Dedifferentiated amniotic fluid mesenchymal stem cell (primary cell): Measurements from ENCODE around the gene ZNF827.

Experiments used
- DNase-seq: peaks from one replicate; pipeline ENCODE4 v3.0.0-alpha.2; 2016; ENCODE audit errors: extremely low spot score

The ZNF827 gene

GRCh38 chr4:145933134-145933533 is 5.5 kb downstream of the ZNF827 start:
- no peak for DNase-seq

- DNase-seq: no peak
Measured at GRCh38 chr4:145931403-145931802, 7.2 kb downstream of the ZNF827 start.

- no peak for DNase-seq
Measured at GRCh38 chr4:145930592-145930991, 8.0 kb downstream of the ZNF827 start.

- DNase-seq: no peak
Measured at GRCh38 chr4:145929415-145930178, 9.0 kb downstream of the ZNF827 start.

GRCh38 chr4:145928748-145929147 is 9.9 kb downstream of the ZNF827 start:
- DNase-seq: no peak

- no peak for DNase-seq
Measured at GRCh38 chr4:145927030-145927429, 11.6 kb downstream of the ZNF827 start.

- DNase-seq: no peak
Measured at GRCh38 chr4:145921231-145921630, 17.4 kb downstream of the ZNF827 start.

- DNase-seq: peak; percentile 95
Measured at GRCh38 chr4:145920205-145920604, 18.4 kb downstream of the ZNF827 start.

GRCh38 chr4:145912376-145912775 is 26.2 kb downstream of the ZNF827 start:
- DNase-seq: no peak

- no peak for DNase-seq
Measured at GRCh38 chr4:145909773-145910172, 28.9 kb downstream of the ZNF827 start.

GRCh38 chr4:145909281-145909715 is 29.3 kb downstream of the ZNF827 start:
- DNase-seq: no peak

- DNase-seq: no peak
Measured at GRCh38 chr4:145907812-145908211, 30.8 kb downstream of the ZNF827 start.

GRCh38 chr4:145907390-145907789 is 31.2 kb downstream of the ZNF827 start:
- DNase-seq: no peak

GRCh38 chr4:145904413-145905177 is 34.0 kb downstream of the ZNF827 start:
- DNase-seq: no peak

GRCh38 chr4:145902522-145902921 is 36.1 kb downstream of the ZNF827 start:
- DNase-seq: no peak

GRCh38 chr4:145899886-145900460 is 38.6 kb downstream of the ZNF827 start:
- DNase-seq: no peak

- DNase-seq: no peak
Measured at GRCh38 chr4:145898926-145899531, 39.6 kb downstream of the ZNF827 start.

- no peak for DNase-seq
Measured at GRCh38 chr4:145898466-145898865, 40.2 kb downstream of the ZNF827 start.

- DNase-seq: no peak
Measured at GRCh38 chr4:145895056-145895455, 43.6 kb downstream of the ZNF827 start.

- no peak for DNase-seq
Measured at GRCh38 chr4:145891958-145892357, 46.7 kb downstream of the ZNF827 start.

- no peak for DNase-seq
Measured at GRCh38 chr4:145890689-145891088, 47.9 kb downstream of the ZNF827 start.

GRCh38 chr4:145888393-145888792 is 50.2 kb downstream of the ZNF827 start:
- no peak for DNase-seq
